ENCODE measurements around the gene BAZ1B.
A peak's percentile ranks its signal among the peaks of the same experiment; 100 is the strongest.
"Not testable (repeated sequence)": the region's sequence is repeated elsewhere in the genome, so short reads cannot be mapped to it uniquely, and the experiment has no call there.

Gene BAZ1B

GRCh38 chr7:73555411-73555982 is 33.4 kb upstream of the BAZ1B start:
- no peak for DNase-seq (ENCODE audit: low read depth)
- no peak for TF ChIP-seq MYC (IDR thresholded peaks at IDR 0.05; ENCODE audit: low read depth, low read length)
- TF ChIP-seq POLR2A (IDR thresholded peaks at IDR 0.05; ENCODE audit: extremely low read depth, insufficient read length) = no peak
- no peak for TF ChIP-seq MAX (IDR thresholded peaks at IDR 0.05; ENCODE audit: low read depth, low read length)
- TF ChIP-seq CTCF (IDR thresholded peaks at IDR 0.05; ENCODE audit: low read depth, low read length) = no peak
- peak overlapping the region; percentile 96 for H3K4me3 ChIP-seq (ENCODE audit: low read depth, low read length)

- H3K4me3 ChIP-seq (ENCODE audit: low read depth, low read length); DNase-seq (ENCODE audit: low read depth): not testable (repeated sequence)
Observed at GRCh38 chr7:73550093-73550492, 28.0 kb upstream of the BAZ1B start.

- DNase-seq (ENCODE audit: low read depth) = no peak
- TF ChIP-seq MAX (IDR thresholded peaks at IDR 0.05; ENCODE audit: low read depth, low read length) (no peak), CTCF (IDR thresholded peaks at IDR 0.05; ENCODE audit: low read depth, low read length) (no peak), POLR2A (IDR thresholded peaks at IDR 0.05; ENCODE audit: extremely low read depth, insufficient read length) (no peak), MYC (IDR thresholded peaks at IDR 0.05; ENCODE audit: low read depth, low read length) (no peak)
- H3K4me3 ChIP-seq (ENCODE audit: low read depth, low read length) = no peak overlapping the region
Observed at GRCh38 chr7:73549176-73549575, 27.1 kb upstream of the BAZ1B start.

- H3K4me3 ChIP-seq (ENCODE audit: low read depth, low read length) = no peak overlapping the region
- DNase-seq (ENCODE audit: low read depth) = no peak
- no peak for TF ChIP-seq MAX (IDR thresholded peaks at IDR 0.05; ENCODE audit: low read depth, low read length)
- no peak for TF ChIP-seq CTCF (IDR thresholded peaks at IDR 0.05; ENCODE audit: low read depth, low read length)
- TF ChIP-seq MYC (IDR thresholded peaks at IDR 0.05; ENCODE audit: low read depth, low read length) = no peak
- no peak for TF ChIP-seq POLR2A (IDR thresholded peaks at IDR 0.05; ENCODE audit: extremely low read depth, insufficient read length)
Observed at GRCh38 chr7:73547841-73548240, 25.7 kb upstream of the BAZ1B start.

- no peak overlapping the region for H3K4me3 ChIP-seq (ENCODE audit: low read depth, low read length)
- TF ChIP-seq MAX (IDR thresholded peaks at IDR 0.05; ENCODE audit: low read depth, low read length) = no peak
- no peak for TF ChIP-seq CTCF (IDR thresholded peaks at IDR 0.05; ENCODE audit: low read depth, low read length)
- no peak for TF ChIP-seq MYC (IDR thresholded peaks at IDR 0.05; ENCODE audit: low read depth, low read length)
- no peak for TF ChIP-seq POLR2A (IDR thresholded peaks at IDR 0.05; ENCODE audit: extremely low read depth, insufficient read length)
- DNase-seq (ENCODE audit: low read depth) = no peak
Observed at GRCh38 chr7:73544678-73545077, 22.6 kb upstream of the BAZ1B start.

GRCh38 chr7:73541722-73542121 is 19.6 kb upstream of the BAZ1B start:
- DNase-seq (ENCODE audit: low read depth) = no peak
- TF ChIP-seq POLR2A (IDR thresholded peaks at IDR 0.05; ENCODE audit: extremely low read depth, insufficient read length) (no peak), MYC (IDR thresholded peaks at IDR 0.05; ENCODE audit: low read depth, low read length) (no peak), MAX (IDR thresholded peaks at IDR 0.05; ENCODE audit: low read depth, low read length) (no peak), CTCF (IDR thresholded peaks at IDR 0.05; ENCODE audit: low read depth, low read length) (no peak)
- H3K4me3 ChIP-seq (ENCODE audit: low read depth, low read length) = no peak overlapping the region
